ENCODE results near the gene TCFL5.

The TCFL5 gene

DNA sequence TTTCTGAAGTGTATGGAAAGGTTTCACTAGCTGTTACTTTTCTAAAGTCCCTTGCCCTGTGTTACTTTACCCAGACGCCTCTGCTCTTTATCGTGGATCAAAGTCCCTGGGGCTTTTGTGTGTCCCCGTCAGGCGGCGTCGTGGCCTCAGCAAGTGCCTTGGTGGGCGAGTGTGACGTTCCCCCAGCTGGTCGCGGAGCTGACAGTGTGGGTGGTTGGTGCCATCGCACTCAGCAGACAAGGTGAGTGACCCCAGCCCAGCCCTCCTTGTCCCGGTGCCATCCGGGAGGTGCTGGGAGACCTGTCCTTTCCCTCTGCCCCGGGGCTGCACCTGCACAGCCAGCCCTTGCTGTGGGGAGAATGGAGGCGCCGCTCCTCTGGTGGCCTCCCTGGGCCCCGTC is 27.3 kb upstream of the TCFL5 start:
- no peak for DNase-seq
- H3K27me3 Mint-ChIP-seq: no peaks in the 10 kb centered on the region
- H3K27ac Mint-ChIP-seq: no peak overlapping the region
- no peak overlapping the region for H3K4me3 Mint-ChIP-seq
- H3K4me1 Mint-ChIP-seq: peaks cover 28% of the 10 kb centered on the region
- ATAC-seq: no peak
- no peaks in the 10 kb centered on the region for H3K9me3 Mint-ChIP-seq
- peaks cover 37% of the 10 kb centered on the region for H3K36me3 Mint-ChIP-seq (ENCODE audit: low read depth)

- Mint-ChIP-seq H3K27ac (no peak overlapping the region), H3K36me3 (ENCODE audit: low read depth) (peaks cover 33% of the 10 kb centered on the region)
Measured at GRCh38 chr20:62888406-62888805, 26.8 kb upstream of the TCFL5 start.

GRCh38 chr20:62887860-62888239 is 26.2 kb upstream of the TCFL5 start:
- no peak overlapping the region for H3K4me3 Mint-ChIP-seq
- no peak overlapping the region for H3K27ac Mint-ChIP-seq
- H3K9me3 Mint-ChIP-seq: no peaks in the 10 kb centered on the region
- H3K27me3 Mint-ChIP-seq: no peaks in the 10 kb centered on the region
- no peak for ATAC-seq
- peaks cover 23% of the 10 kb centered on the region for H3K4me1 Mint-ChIP-seq
- H3K36me3 Mint-ChIP-seq (ENCODE audit: low read depth): peaks cover 30% of the 10 kb centered on the region
- DNase-seq: no peak

More at GRCh38 chr20:62888406-62888805, 26.8 kb upstream of the TCFL5 start:
- Mint-ChIP-seq H3K4me1 (peaks cover 26% of the 10 kb centered on the region), H3K9me3 (no peaks in the 10 kb centered on the region), H3K27me3 (no peaks in the 10 kb centered on the region), H3K4me3 (no peak overlapping the region)
- DNase-seq: no peak
- ATAC-seq: no peak

- Mint-ChIP-seq H3K4me1 (peaks cover 18% of the 10 kb centered on the region), H3K27me3 (no peaks in the 10 kb centered on the region), H3K4me3 (no peak overlapping the region), H3K9me3 (no peaks in the 10 kb centered on the region), H3K27ac (no peak overlapping the region), H3K36me3 (ENCODE audit: low read depth) (peaks cover 26% of the 10 kb centered on the region)
- ATAC-seq: peak; percentile 67
- DNase-seq: no peak
Measured at GRCh38 chr20:62887152-62887859, 25.7 kb upstream of the TCFL5 start.

DNA sequence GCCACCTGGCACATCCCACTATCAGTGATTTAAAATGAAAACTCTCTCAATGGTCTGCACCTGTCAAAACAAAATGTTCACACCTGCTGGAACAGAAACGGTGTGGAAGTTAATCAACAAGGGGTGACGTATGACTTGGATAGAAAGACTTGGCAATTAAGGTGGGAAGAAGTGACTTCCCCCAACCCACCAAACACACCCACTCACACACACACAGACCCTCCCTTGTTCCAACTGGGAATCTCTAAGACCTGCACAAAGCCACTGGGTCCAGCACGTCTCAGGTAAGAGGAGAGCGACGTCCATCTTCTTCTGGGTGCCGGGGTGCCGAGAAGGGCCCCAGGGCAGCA is 25.1 kb upstream of the TCFL5 start:
- Mint-ChIP-seq H3K4me3 (no peak overlapping the region), H3K27me3 (no peaks in the 10 kb centered on the region), H3K36me3 (ENCODE audit: low read depth) (peaks cover 20% of the 10 kb centered on the region), H3K4me1 (peaks cover 13% of the 10 kb centered on the region), H3K27ac (no peak overlapping the region), H3K9me3 (no peaks in the 10 kb centered on the region)
- no peak for ATAC-seq
- no peak for DNase-seq

- Mint-ChIP-seq H3K27me3 (no peaks in the 10 kb centered on the region), H3K36me3 (ENCODE audit: low read depth) (peaks cover 19% of the 10 kb centered on the region), H3K27ac (no peak overlapping the region)
Measured at GRCh38 chr20:62885896-62886708, 24.5 kb upstream of the TCFL5 start.

GRCh38 chr20:62885046-62885895 is 23.6 kb upstream of the TCFL5 start:
- no peaks in the 10 kb centered on the region for H3K27me3 Mint-ChIP-seq
- no peaks in the 10 kb centered on the region for H3K9me3 Mint-ChIP-seq
- peaks cover 16% of the 10 kb centered on the region for H3K36me3 Mint-ChIP-seq (ENCODE audit: low read depth)

More at GRCh38 chr20:62885896-62886708, 24.5 kb upstream of the TCFL5 start:
- ATAC-seq (no peak), DNase-seq (no peak)
- H3K9me3 Mint-ChIP-seq: no peaks in the 10 kb centered on the region
- H3K4me3 Mint-ChIP-seq: no peak overlapping the region
- H3K4me1 Mint-ChIP-seq: peaks cover 7% of the 10 kb centered on the region

GRCh38 chr20:62884556-62884955 is 22.9 kb upstream of the TCFL5 start:
- H3K27me3 Mint-ChIP-seq: no peaks in the 10 kb centered on the region
- no peaks in the 10 kb centered on the region for H3K9me3 Mint-ChIP-seq
- ATAC-seq (no peak), DNase-seq (no peak)
- no peak overlapping the region for H3K4me3 Mint-ChIP-seq
- H3K36me3 Mint-ChIP-seq (ENCODE audit: low read depth): peaks cover 10% of the 10 kb centered on the region
- H3K27ac Mint-ChIP-seq: no peak overlapping the region
- peaks cover 4% of the 10 kb centered on the region for H3K4me1 Mint-ChIP-seq

More at GRCh38 chr20:62885046-62885895, 23.6 kb upstream of the TCFL5 start:
- DNase-seq: no peak
- H3K4me1 Mint-ChIP-seq: peaks cover 4% of the 10 kb centered on the region
- no peak overlapping the region for H3K4me3 Mint-ChIP-seq
- ATAC-seq: no peak
- H3K27ac Mint-ChIP-seq: no peak overlapping the region

- H3K4me3 Mint-ChIP-seq: no peak overlapping the region
- no peaks in the 10 kb centered on the region for H3K27me3 Mint-ChIP-seq
- peaks cover 4% of the 10 kb centered on the region for H3K36me3 Mint-ChIP-seq (ENCODE audit: low read depth)
- no peaks in the 10 kb centered on the region for H3K9me3 Mint-ChIP-seq
- no peak for ATAC-seq
- H3K4me1 Mint-ChIP-seq: no peaks in the 10 kb centered on the region
- no peak for DNase-seq
- H3K27ac Mint-ChIP-seq: no peak overlapping the region
Measured at GRCh38 chr20:62882426-62882825, 20.8 kb upstream of the TCFL5 start.

- ATAC-seq: no peak
- no peak overlapping the region for H3K27ac Mint-ChIP-seq
Measured at GRCh38 chr20:62881662-62882395, 20.2 kb upstream of the TCFL5 start.

DNA sequence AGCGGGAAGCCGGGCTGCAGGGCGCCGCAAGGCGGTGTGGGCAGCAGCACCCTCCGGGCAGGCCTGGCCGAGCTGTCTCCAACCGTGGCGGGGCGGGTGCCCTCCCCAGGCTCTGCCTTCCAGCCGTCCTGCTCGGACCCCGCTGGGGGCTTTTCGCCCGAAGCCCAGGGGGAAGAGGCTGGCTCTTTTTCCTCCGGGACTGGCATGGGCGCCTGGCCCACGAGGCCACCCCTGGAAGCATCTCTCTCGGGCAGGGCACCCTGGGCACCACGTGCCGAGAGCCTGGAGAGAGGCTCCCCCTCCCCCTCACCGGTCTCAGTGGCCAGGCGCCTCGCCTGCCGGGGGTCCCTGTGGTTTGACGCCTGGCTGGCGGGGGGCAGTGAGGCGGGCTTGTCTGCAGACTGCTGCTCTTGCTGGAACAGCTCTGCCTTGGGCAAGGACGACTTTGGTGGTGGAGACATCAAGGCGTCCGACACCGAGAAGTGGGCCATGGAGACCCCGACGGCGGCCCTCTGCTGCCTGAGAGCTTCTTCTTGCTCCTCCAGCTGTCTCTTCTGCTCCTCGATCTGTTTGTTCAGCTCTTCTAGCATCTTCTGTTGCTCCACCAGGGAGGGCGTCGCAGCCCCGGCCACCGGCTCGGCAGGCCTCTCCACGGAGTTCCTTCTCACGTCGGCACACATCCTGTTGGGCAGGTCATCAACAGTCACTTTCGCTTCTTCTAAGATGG is 19.5 kb upstream of the TCFL5 start:
- ATAC-seq: no peak
- Mint-ChIP-seq H3K27ac (no peak overlapping the region), H3K36me3 (ENCODE audit: low read depth) (peaks cover 4% of the 10 kb centered on the region)

More at GRCh38 chr20:62881662-62882395, 20.2 kb upstream of the TCFL5 start:
- Mint-ChIP-seq H3K9me3 (no peaks in the 10 kb centered on the region), H3K4me1 (no peaks in the 10 kb centered on the region), H3K27me3 (no peaks in the 10 kb centered on the region), H3K4me3 (no peak overlapping the region), H3K36me3 (ENCODE audit: low read depth) (peaks cover 4% of the 10 kb centered on the region)
- DNase-seq: no peak

GRCh38 chr20:62880147-62880934 is 18.7 kb upstream of the TCFL5 start:
- Mint-ChIP-seq H3K36me3 (ENCODE audit: low read depth) (peaks cover 4% of the 10 kb centered on the region), H3K4me3 (no peak overlapping the region), H3K4me1 (no peaks in the 10 kb centered on the region), H3K27ac (no peak overlapping the region), H3K27me3 (no peaks in the 10 kb centered on the region), H3K9me3 (no peaks in the 10 kb centered on the region)
- DNase-seq (no peak), ATAC-seq (no peak)

More for the DNA sequence above, 19.5 kb upstream of the TCFL5 start:
- no peak for DNase-seq
- Mint-ChIP-seq H3K27me3 (no peaks in the 10 kb centered on the region), H3K4me3 (no peak overlapping the region), H3K9me3 (no peaks in the 10 kb centered on the region), H3K4me1 (no peaks in the 10 kb centered on the region)
